Stimulated activated naive CD4-positive, alpha-beta T cell treated with Interleukin-2 at 50 U/mL for 16 hours (primary cell): ENCODE data around the gene ABCA12.

ENCODE experiments used
- DNase-seq: peaks from one replicate; lab custom pipeline; 2025; lab: John Stamatoyannopoulos, UW

Gene ABCA12

GRCh38 chr2:214934006-214934405 is 204.4 kb downstream of the ABCA12 start:
- no peak for DNase-seq

GRCh38 chr2:214904634-214905033 is 233.8 kb downstream of the ABCA12 start:
- no peak for DNase-seq

GRCh38 chr2:214904176-214904575 is 234.2 kb downstream of the ABCA12 start:
- no peak for DNase-seq

GRCh38 chr2:214902286-214902685 is 236.1 kb downstream of the ABCA12 start:
- DNase-seq: no peak

- DNase-seq: no peak
These were observed 238.7 kb downstream of the ABCA12 start for GRCh38 chr2:214899751-214900150.

- DNase-seq: no peak
These were observed 242.2 kb downstream of the ABCA12 start for GRCh38 chr2:214896274-214896673.

GRCh38 chr2:214895469-214895868 is 243.0 kb downstream of the ABCA12 start:
- DNase-seq: no peak

GRCh38 chr2:214889301-214889700 is 249.1 kb downstream of the ABCA12 start:
- DNase-seq: no peak

GRCh38 chr2:214881647-214882202 is 256.7 kb downstream of the ABCA12 start:
- no peak for DNase-seq
